Osteoblast (primary cell): ENCODE results near the gene CRB2. TPM values are rescaled to one million over a fixed set of nuclear protein-coding genes. Genes with fewer than 3 reads are reported as not detected.

Experiments
- DNase-seq: peaks from one replicate; pipeline ENCODE4 v3.0.0; 2011; ENCODE audit warnings: low spot score, mixed read lengths; ENCODE audit not compliant: insufficient read length; ENCODE audit errors: missing footprints
- H2AFZ ChIP-seq: 2 replicates; pipeline ENCODE4 v1.6.0; 2011; ENCODE audit warnings: mild to moderate bottlenecking, low read length
- H3K27ac ChIP-seq: 2 replicates; pipeline ENCODE4 v1.5.1; 2011; ENCODE audit warnings: mild to moderate bottlenecking, low read depth, low read length, moderate library complexity
- H3K27me3 ChIP-seq: 2 replicates; pipeline ENCODE4 v1.6.0; 2012; ENCODE audit warnings: mild to moderate bottlenecking, control low read depth, inconsistent platforms, low read length, moderate library complexity; ENCODE audit not compliant: insufficient read depth
- H3K36me3 ChIP-seq: 2 replicates; pipeline ENCODE4 v1.5.1; 2011; ENCODE audit warnings: mild to moderate bottlenecking, low read length, control low read depth, moderate library complexity; ENCODE audit not compliant: insufficient read depth
- H3K4me1 ChIP-seq: 2 replicates; pipeline ENCODE4 v1.5.1; 2011; ENCODE audit warnings: mild to moderate bottlenecking, low read length, control low read depth, moderate library complexity; ENCODE audit not compliant: insufficient read depth
- H3K4me2 ChIP-seq: 2 replicates; pipeline ENCODE4 v1.6.0; 2011; ENCODE audit warnings: mild to moderate bottlenecking, low read length; ENCODE audit not compliant: insufficient read depth
- H3K4me3 ChIP-seq: fragments of 200-600 bp; sonication (generic); 3 replicates; pipeline ENCODE4 v1.5.1; 2012; ENCODE audit warnings: mild to moderate bottlenecking, low read length, inconsistent platforms; ENCODE audit not compliant: insufficient read depth
- H3K79me2 ChIP-seq: 2 replicates; pipeline ENCODE4 v1.6.0; 2012; ENCODE audit warnings: mild to moderate bottlenecking, low read length, control low read depth, inconsistent platforms; ENCODE audit not compliant: insufficient read depth
- H3K9me3 ChIP-seq: 2 replicates; pipeline ENCODE4 v1.5.1; 2011; ENCODE audit warnings: low read depth, low read length, control low read depth
- H4K20me1 ChIP-seq: 2 replicates; pipeline ENCODE4 v1.6.0; 2012; ENCODE audit warnings: mild to moderate bottlenecking, low read length, control low read depth; ENCODE audit not compliant: insufficient read depth
- total RNA-seq: library from RNA; depleted of rRNA; stranded (reverse); fragments of >200 nt; gene quantifications from 2 replicates; pipeline ENCODE4 v1.2.3, GENCODE V29; 2012
- TF ChIP-seq, protein P1 (sequence below): IDR thresholded peaks from 2 replicates; pipeline ENCODE4 v1.5.1; 2011; ENCODE audit warnings: mild to moderate bottlenecking, low read depth, low read length, moderate library complexity; ENCODE audit errors: extremely low read depth

Gene CRB2
- total RNA-seq, 1 donor = not detected

DNA sequence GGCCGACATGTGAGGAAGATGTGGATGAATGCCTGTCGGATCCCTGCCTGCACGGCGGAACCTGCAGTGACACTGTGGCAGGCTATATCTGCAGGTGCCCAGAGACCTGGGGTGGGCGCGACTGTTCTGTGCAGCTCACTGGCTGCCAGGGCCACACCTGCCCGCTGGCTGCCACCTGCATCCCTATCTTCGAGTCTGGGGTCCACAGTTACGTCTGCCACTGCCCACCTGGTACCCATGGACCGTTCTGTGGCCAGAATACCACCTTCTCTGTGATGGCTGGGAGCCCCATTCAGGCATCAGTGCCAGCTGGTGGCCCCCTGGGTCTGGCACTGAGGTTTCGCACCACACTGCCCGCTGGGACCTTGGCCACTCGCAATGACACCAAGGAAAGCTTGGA is 14.1 kb downstream of the CRB2 start:
- no peaks in the 10 kb centered on the region for H3K4me1 ChIP-seq
- no peaks in the 10 kb centered on the region for H3K79me2 ChIP-seq
- H4K20me1 ChIP-seq = no peaks in the 10 kb centered on the region
- no peaks in the 10 kb centered on the region for H3K36me3 ChIP-seq
- TF ChIP-seq, protein P1, sequence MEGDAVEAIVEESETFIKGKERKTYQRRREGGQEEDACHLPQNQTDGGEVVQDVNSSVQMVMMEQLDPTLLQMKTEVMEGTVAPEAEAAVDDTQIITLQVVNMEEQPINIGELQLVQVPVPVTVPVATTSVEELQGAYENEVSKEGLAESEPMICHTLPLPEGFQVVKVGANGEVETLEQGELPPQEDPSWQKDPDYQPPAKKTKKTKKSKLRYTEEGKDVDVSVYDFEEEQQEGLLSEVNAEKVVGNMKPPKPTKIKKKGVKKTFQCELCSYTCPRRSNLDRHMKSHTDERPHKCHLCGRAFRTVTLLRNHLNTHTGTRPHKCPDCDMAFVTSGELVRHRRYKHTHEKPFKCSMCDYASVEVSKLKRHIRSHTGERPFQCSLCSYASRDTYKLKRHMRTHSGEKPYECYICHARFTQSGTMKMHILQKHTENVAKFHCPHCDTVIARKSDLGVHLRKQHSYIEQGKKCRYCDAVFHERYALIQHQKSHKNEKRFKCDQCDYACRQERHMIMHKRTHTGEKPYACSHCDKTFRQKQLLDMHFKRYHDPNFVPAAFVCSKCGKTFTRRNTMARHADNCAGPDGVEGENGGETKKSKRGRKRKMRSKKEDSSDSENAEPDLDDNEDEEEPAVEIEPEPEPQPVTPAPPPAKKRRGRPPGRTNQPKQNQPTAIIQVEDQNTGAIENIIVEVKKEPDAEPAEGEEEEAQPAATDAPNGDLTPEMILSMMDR = no peak
- no peaks in the 10 kb centered on the region for H3K9me3 ChIP-seq
- H3K4me2 ChIP-seq = no peak overlapping the region
- H3K27me3 ChIP-seq = peaks cover 26% of the 10 kb centered on the region
- DNase-seq = peak; percentile 89
- H2AFZ ChIP-seq = no peak overlapping the region
- no peak overlapping the region for H3K4me3 ChIP-seq
- no peak overlapping the region for H3K27ac ChIP-seq

DNA sequence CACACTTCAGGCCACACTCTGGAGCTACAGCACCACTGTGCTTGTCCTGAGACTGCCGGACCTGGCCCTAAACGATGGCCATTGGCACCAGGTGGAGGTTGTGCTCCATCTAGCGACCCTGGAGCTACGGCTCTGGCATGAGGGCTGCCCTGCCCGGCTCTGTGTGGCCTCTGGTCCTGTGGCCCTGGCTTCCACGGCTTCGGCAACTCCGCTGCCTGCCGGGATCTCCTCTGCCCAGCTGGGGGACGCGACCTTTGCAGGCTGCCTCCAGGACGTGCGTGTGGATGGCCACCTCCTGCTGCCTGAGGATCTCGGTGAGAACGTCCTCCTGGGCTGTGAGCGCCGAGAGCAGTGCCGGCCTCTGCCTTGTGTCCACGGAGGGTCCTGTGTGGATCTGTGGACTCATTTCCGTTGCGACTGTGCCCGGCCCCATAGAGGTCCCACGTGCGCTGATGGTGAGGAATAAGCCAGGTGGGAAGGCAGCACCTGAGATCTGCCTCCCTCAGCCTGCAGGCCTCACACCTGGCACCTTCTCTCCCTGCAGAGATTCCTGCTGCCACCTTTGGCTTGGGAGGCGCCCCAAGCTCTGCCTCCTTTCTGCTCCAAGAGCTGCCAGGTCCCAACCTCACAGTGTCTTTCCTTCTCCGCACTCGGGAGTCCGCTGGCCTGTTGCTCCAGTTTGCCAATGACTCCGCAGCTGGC is 14.7 kb downstream of the CRB2 start:
- Histone ChIP-seq H3K4me3 (no peak overlapping the region), H3K9me3 (no peaks in the 10 kb centered on the region), H3K36me3 (no peaks in the 10 kb centered on the region), H3K27ac (no peak overlapping the region), H3K27me3 (peaks cover 31% of the 10 kb centered on the region), H3K4me1 (no peaks in the 10 kb centered on the region), H3K79me2 (no peaks in the 10 kb centered on the region), H4K20me1 (no peaks in the 10 kb centered on the region), H2AFZ (no peak overlapping the region), H3K4me2 (no peak overlapping the region)
- TF ChIP-seq, protein P1 = no peak
- peak; percentile 92 for DNase-seq

DNA sequence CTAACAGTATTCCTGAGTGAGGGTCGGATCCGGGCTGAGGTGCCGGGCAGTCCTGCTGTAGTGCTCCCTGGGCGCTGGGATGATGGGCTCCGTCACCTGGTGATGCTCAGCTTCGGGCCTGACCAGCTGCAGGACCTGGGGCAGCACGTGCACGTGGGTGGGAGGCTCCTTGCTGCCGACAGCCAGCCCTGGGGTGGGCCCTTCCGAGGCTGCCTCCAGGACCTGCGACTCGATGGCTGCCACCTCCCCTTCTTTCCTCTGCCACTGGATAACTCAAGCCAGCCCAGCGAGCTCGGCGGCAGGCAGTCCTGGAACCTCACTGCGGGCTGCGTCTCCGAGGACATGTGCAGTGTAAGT is 15.2 kb downstream of the CRB2 start:
- TF ChIP-seq, protein P1 = no peak
- Histone ChIP-seq H3K4me1 (no peaks in the 10 kb centered on the region), H3K27me3 (peaks cover 36% of the 10 kb centered on the region), H3K4me2 (no peak overlapping the region), H4K20me1 (no peaks in the 10 kb centered on the region), H3K27ac (no peak overlapping the region), H3K36me3 (no peaks in the 10 kb centered on the region), H2AFZ (no peak overlapping the region), H3K9me3 (no peaks in the 10 kb centered on the region), H3K4me3 (no peak overlapping the region), H3K79me2 (no peaks in the 10 kb centered on the region)
- DNase-seq = no peak

DNA sequence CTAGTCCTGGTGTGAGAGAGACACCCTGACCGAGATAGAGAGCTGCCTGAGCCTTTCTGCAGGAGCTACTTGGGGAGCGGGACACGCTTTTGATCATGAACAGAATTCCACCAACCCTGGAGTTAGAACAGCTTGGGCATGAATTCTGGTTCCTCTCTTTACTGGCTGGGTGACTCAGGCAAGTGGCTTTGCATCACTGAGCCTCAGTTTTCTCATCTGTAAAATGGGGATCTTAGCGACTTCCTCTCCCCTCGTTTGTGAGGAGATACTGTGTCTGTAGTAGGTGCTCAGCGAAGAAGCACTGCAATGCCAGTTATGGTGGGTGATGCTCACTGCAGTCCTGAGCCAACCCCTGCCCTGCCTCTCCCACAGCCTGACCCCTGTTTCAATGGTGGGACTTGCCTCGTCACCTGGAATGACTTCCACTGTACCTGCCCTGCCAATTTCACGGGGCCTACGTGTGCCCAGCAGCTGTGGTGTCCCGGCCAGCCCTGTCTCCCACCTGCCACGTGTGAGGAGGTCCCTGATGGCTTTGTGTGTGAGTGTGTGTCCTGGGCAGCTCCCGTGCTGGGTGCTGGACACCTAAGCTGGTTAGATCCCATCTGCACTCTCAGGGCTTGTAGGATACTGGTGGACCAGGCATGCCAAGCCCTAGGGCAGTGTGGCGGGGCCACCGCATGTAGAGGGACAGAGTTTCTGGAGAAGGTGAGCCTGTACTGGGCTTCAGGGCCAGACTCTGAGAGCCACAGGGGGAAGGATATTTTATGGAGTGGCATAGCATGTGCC is 16.0 kb downstream of the CRB2 start:
- H3K36me3 ChIP-seq = no peaks in the 10 kb centered on the region
- H3K27me3 ChIP-seq = peaks cover 36% of the 10 kb centered on the region
- H3K4me3 ChIP-seq = no peak overlapping the region
- peak; percentile 88 for DNase-seq
- H3K4me2 ChIP-seq = no peak overlapping the region
- no peak overlapping the region for H3K27ac ChIP-seq
- no peaks in the 10 kb centered on the region for H3K79me2 ChIP-seq
- H2AFZ ChIP-seq = no peak overlapping the region
- TF ChIP-seq, protein P1 = no peak
- H3K9me3 ChIP-seq = no peaks in the 10 kb centered on the region
- H3K4me1 ChIP-seq = no peaks in the 10 kb centered on the region
- H4K20me1 ChIP-seq = no peaks in the 10 kb centered on the region
